Astrocyte (in vitro differentiated cells and primary cell): ENCODE measurements around the gene SLC25A33. TPM values are rescaled to one million over a fixed set of nuclear protein-coding genes. Genes with fewer than 3 reads are reported as not detected.

ENCODE experiments used
- DNase-seq: peaks from one replicate; pipeline ENCODE4 v3.0.0-alpha.2; 2010; ENCODE audit warnings: low read depth
- FAIRE-seq: peaks from 2 replicates; lab custom pipeline; 2011; peaks lifted over from hg19 to GRCh38; lab: Jason Lieb, UNC
- H2AFZ ChIP-seq: 2 replicates; pipeline ENCODE4 v1.6.0; 2012; ENCODE audit warnings: low read depth, low read length, inconsistent platforms
- H3K27ac ChIP-seq: 2 replicates; pipeline ENCODE4 v1.5.1; 2011; ENCODE audit warnings: low read depth, low read length, inconsistent platforms
- H3K27me3 ChIP-seq: 2 replicates; pipeline ENCODE4 v1.6.0; 2011; ENCODE audit warnings: low read length, inconsistent platforms; ENCODE audit not compliant: insufficient read depth
- H3K36me3 ChIP-seq: 2 replicates; pipeline ENCODE4 v1.5.1; 2011; ENCODE audit warnings: low read length, inconsistent platforms; ENCODE audit not compliant: insufficient read depth
- H3K4me1 ChIP-seq: 2 replicates; pipeline ENCODE4 v1.5.1; 2011; ENCODE audit warnings: low read length, inconsistent platforms; ENCODE audit not compliant: insufficient read depth
- H3K4me2 ChIP-seq: 2 replicates; pipeline ENCODE4 v1.6.0; 2012; ENCODE audit warnings: low read length, inconsistent platforms
- H3K4me3 ChIP-seq: 2 replicates; pipeline ENCODE4 v1.5.1; 2011; ENCODE audit warnings: low read depth, mild to moderate bottlenecking, low read length, inconsistent platforms; ENCODE audit not compliant: insufficient read depth
- H3K79me2 ChIP-seq: 2 replicates; pipeline ENCODE4 v1.6.0; 2012; ENCODE audit warnings: mild to moderate bottlenecking, low read length, inconsistent platforms; ENCODE audit not compliant: insufficient read depth
- H3K9ac ChIP-seq: 2 replicates; pipeline ENCODE4 v1.6.0; 2012; ENCODE audit warnings: mild to moderate bottlenecking, low read length, inconsistent platforms
- H3K9me3 ChIP-seq: 2 replicates; pipeline ENCODE4 v1.5.1; 2012; ENCODE audit warnings: low read depth, mild to moderate bottlenecking, low read length, inconsistent platforms; ENCODE audit not compliant: insufficient read depth
- H4K20me1 ChIP-seq: 2 replicates; pipeline ENCODE4 v1.6.0; 2012; ENCODE audit warnings: low read length, inconsistent platforms; ENCODE audit not compliant: insufficient read depth
- H3K27ac Mint-ChIP-seq: one replicate; pipeline ENCODE4 v1.8.0; 2021; ENCODE audit warnings: mild to moderate bottlenecking, mixed read lengths; ENCODE audit not compliant: unreplicated experiment
- H3K27me3 Mint-ChIP-seq: one replicate; pipeline ENCODE4 v1.8.0; 2021; ENCODE audit warnings: low read depth, mixed read lengths; ENCODE audit not compliant: unreplicated experiment
- H3K36me3 Mint-ChIP-seq: one replicate; pipeline ENCODE4 v1.8.0; 2021; ENCODE audit warnings: low read depth, mixed read lengths; ENCODE audit not compliant: unreplicated experiment
- H3K4me1 Mint-ChIP-seq: one replicate; pipeline ENCODE4 v1.8.0; 2021; ENCODE audit warnings: low read depth, mixed read lengths; ENCODE audit not compliant: unreplicated experiment
- H3K4me3 Mint-ChIP-seq: one replicate; pipeline ENCODE4 v1.8.0; 2021; ENCODE audit warnings: mild to moderate bottlenecking, moderate library complexity, mixed read lengths; ENCODE audit not compliant: unreplicated experiment
- H3K9me3 Mint-ChIP-seq: one replicate; pipeline ENCODE4 v1.8.0; 2021; ENCODE audit warnings: mild to moderate bottlenecking, mixed read lengths; ENCODE audit not compliant: unreplicated experiment
- CTCF ChIP-seq: IDR thresholded peaks from 2 replicates; pipeline ENCODE4 v1.5.1; 2011; ENCODE audit warnings: low read depth, mild to moderate bottlenecking, inconsistent platforms, low read length, moderate library complexity; ENCODE audit not compliant: insufficient read depth
- EZH2 ChIP-seq: IDR thresholded peaks from 2 replicates; pipeline ENCODE4 v1.6.1; 2012; ENCODE audit warnings: mild to moderate bottlenecking, low read length, inconsistent platforms; ENCODE audit not compliant: insufficient read depth
- total RNA-seq: library from RNA; stranded (reverse); gene quantifications from 2 replicates; pipeline ENCODE4 v1.2.1, GENCODE V29; 2021

The SLC25A33 gene
- total RNA-seq, 1 donor from 2014 or later = 6.7 TPM

- H3K9me3 ChIP-seq = no peaks in the 10 kb centered on the region
- no peak for TF ChIP-seq CTCF
- TF ChIP-seq EZH2 = no peak
- no peaks in the 10 kb centered on the region for H3K27me3 Mint-ChIP-seq
- no peaks in the 10 kb centered on the region for H3K36me3 Mint-ChIP-seq
- no peak for FAIRE-seq
- peaks cover 3% of the 10 kb centered on the region for H3K79me2 ChIP-seq
- no peak for DNase-seq
- peaks cover under 1% of the 10 kb centered on the region for H4K20me1 ChIP-seq
- no peaks in the 10 kb centered on the region for H3K27me3 ChIP-seq
- H3K4me1 ChIP-seq = peaks cover 3% of the 10 kb centered on the region
- no peaks in the 10 kb centered on the region for H3K36me3 ChIP-seq
- H3K27ac Mint-ChIP-seq = no peak overlapping the region
- no peak overlapping the region for H2AFZ ChIP-seq
- H3K4me2 ChIP-seq = no peak overlapping the region
- H3K4me3 ChIP-seq = no peak overlapping the region
- no peaks in the 10 kb centered on the region for H3K9me3 Mint-ChIP-seq
- no peak overlapping the region for H3K27ac ChIP-seq
- no peaks in the 10 kb centered on the region for H3K4me1 Mint-ChIP-seq
- H3K4me3 Mint-ChIP-seq = no peak overlapping the region
- no peak overlapping the region for H3K9ac ChIP-seq
Measured at GRCh38 chr1:9534953-9535352, 4.3 kb upstream of the SLC25A33 start.

DNA sequence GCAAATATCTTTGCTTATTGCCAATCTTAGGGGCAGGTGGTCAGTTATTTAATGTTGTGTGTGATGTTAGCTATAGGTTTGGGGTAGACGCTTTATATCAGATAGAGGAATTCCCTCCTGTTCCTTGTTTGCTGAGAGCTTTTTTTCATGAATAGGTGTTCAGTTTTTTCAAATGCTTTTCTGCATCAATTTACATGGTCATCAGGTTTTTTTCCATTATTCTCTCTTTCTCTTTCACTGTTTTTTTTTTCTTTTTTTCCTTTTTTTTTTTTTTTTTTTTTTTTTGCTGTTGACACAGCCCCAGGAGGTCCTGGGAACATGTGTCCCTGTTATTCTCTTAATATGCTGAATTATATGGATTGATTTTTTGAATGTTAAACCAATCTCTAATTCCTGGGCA lies 3.0 kb upstream of the SLC25A33 start:
- peaks cover 9% of the 10 kb centered on the region for H3K4me1 ChIP-seq
- Mint-ChIP-seq H3K4me1 (no peaks in the 10 kb centered on the region), H3K9me3 (no peaks in the 10 kb centered on the region), H3K27me3 (no peaks in the 10 kb centered on the region), H3K4me3 (no peak overlapping the region), H3K27ac (no peak overlapping the region), H3K36me3 (no peaks in the 10 kb centered on the region)
- FAIRE-seq = no peak
- H3K9me3 ChIP-seq = no peaks in the 10 kb centered on the region
- no peaks in the 10 kb centered on the region for H3K27me3 ChIP-seq
- H3K4me2 ChIP-seq = no peak overlapping the region
- TF ChIP-seq EZH2 (no peak), CTCF (no peak)
- H4K20me1 ChIP-seq = peaks cover 10% of the 10 kb centered on the region
- H3K27ac ChIP-seq = no peak overlapping the region
- H3K36me3 ChIP-seq = no peaks in the 10 kb centered on the region
- H3K4me3 ChIP-seq = no peak overlapping the region
- H3K9ac ChIP-seq = no peak overlapping the region
- H3K79me2 ChIP-seq = peaks cover 13% of the 10 kb centered on the region
- no peak for DNase-seq
- H2AFZ ChIP-seq = no peak overlapping the region

DNA sequence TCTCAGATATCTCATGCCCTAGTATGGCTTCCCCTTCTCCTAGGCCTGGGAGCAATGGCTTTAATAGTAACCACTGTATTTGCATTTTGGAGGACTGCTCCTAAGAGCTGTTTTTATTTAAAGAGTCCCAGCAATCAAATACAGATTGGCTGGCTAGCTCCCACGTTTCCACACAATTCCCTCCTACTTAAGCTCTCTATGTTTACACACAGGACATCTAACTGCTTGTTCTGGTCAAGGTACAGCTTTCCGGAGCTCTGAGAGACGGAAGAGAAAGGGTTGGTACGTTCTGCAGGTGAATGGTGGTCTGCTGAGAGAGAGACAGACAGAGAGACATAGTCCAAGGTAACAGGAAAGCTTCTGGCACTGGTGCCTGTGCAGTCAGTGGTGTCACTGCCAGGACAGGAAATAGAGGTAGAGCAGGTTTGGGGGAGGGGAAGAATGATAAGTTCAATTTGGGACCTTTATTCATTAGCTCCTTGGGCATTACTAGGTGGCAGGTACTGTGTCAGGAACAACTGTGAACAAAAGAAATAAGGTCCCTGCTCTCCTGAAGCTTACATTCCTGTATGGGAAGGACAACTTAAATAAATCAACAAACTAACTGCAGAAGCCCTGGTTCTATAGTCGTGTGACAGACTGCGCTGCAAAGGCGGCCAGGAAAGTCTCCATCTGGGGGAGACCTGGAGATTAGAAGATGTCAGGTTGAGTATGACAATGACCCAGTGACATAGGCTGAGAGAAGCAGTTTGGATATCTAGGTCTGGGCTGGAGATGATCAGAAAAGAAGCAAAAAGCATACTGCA lies 1.2 kb upstream of the SLC25A33 start:
- Mint-ChIP-seq H3K9me3 (no peaks in the 10 kb centered on the region), H3K4me3 (peak overlapping the region; percentile 37), H3K27me3 (no peaks in the 10 kb centered on the region), H3K4me1 (no peaks in the 10 kb centered on the region), H3K27ac (no peak overlapping the region), H3K36me3 (peaks cover 5% of the 10 kb centered on the region)
- TF ChIP-seq CTCF (no peak), EZH2 (no peak)
- H3K4me2 ChIP-seq = no peak overlapping the region
- peaks cover 17% of the 10 kb centered on the region for H4K20me1 ChIP-seq
- no peak for FAIRE-seq
- H3K4me3 ChIP-seq = no peak overlapping the region
- H3K9me3 ChIP-seq = no peaks in the 10 kb centered on the region
- H2AFZ ChIP-seq = no peak overlapping the region
- H3K9ac ChIP-seq = no peak overlapping the region
- peaks cover 9% of the 10 kb centered on the region for H3K4me1 ChIP-seq
- H3K36me3 ChIP-seq = no peaks in the 10 kb centered on the region
- H3K79me2 ChIP-seq = peaks cover 26% of the 10 kb centered on the region
- no peaks in the 10 kb centered on the region for H3K27me3 ChIP-seq
- no peak overlapping the region for H3K27ac ChIP-seq
- no peak for DNase-seq
